ENCODE results near the gene KRTAP3-1. TPM values are rescaled to one million over a fixed set of nuclear protein-coding genes. Genes with fewer than 3 reads are reported as not detected.
A peak's percentile ranks its signal among the peaks of the same experiment; 100 is the strongest.
"Not testable (repeated sequence)": the region's sequence is repeated elsewhere in the genome, so short reads cannot be mapped to it uniquely, and the experiment has no call there.

The KRTAP3-1 gene
- total and polyA plus RNA-seq, 8 donors: not detected

DNA sequence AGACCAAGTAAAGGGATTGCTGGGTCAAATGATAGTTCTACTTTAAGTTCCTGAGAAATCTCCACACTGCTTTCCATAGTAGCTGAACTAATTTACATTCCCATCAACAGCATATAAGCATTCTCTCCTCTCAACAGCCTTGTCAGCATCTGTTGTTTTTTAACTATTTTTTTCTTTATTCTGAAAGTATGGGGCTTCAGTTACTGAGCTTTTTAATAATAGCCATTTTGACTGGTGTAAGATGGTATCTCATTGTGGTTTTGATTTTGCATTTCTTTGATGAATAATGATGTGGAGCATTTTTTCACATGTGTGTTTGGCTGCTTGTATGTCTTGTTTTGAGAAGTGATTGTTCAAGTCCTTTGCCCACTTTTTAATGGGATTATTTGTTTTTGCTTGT lies 43.6 kb upstream of the KRTAP3-1 start:
- Histone ChIP-seq H3K9me3 (peaks cover 0 to 4% (median 1%) of the 10 kb centered on the region in 4 donors), H3K4me3 (no peak overlapping the region), H3K27ac (no peak overlapping the region), H3K27me3 (peaks cover 0 to 34% (median 0%) of the 10 kb centered on the region in 3 donors), H3K4me1 (no peaks in the 10 kb centered on the region), H3K36me3 (no peaks in the 10 kb centered on the region)
- DNase-seq: no peak
- intact Hi-C loops (cut with DNase I; ENCODE audit: low total_unique reads): no loop called here
- TF ChIP-seq POLR2AphosphoS5 (IDR thresholded peaks at IDR 0.05): no peak
- TF ChIP-seq CTCF (IDR thresholded peaks at IDR 0.05): no peak
- TF ChIP-seq EP300 (IDR thresholded peaks at IDR 0.05): no peak
- no peak for TF ChIP-seq POLR2A (IDR thresholded peaks at IDR 0.05)

DNA sequence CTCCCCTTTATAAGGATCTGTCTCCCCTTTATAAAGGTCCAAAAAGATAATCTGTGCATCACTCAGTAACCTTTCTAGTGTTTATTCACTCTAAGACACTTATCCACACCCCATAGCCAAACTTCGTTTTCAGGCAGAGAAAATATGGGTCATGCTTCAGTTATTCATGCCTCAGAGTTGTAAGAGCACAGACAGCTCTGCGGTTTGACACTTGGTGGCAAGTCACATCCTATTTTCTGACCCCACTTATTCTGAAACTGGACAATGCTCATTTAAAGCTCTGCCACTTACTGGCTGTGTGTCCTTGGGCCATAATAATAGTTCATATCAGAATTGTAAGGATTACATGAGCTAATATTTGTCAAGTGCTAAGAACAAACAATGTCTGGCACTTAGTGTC lies 40.2 kb upstream of the KRTAP3-1 start:
- Histone ChIP-seq H3K9me3 (peaks cover 0 to 4% (median 0%) of the 10 kb centered on the region in 4 donors), H3K27me3 (peaks cover 0 to 42% (median 0%) of the 10 kb centered on the region in 3 donors), H3K27ac (no peak overlapping the region), H3K4me3 (no peak overlapping the region), H3K36me3 (no peaks in the 10 kb centered on the region), H3K4me1 (no peaks in the 10 kb centered on the region)
- 36 to 55% (median 44%) methylated on average over 2 of the region's 2 CpGs for WGBS, 5 donors
- no peak for DNase-seq
- intact Hi-C loops (cut with DNase I; ENCODE audit: low total_unique reads): no loop called here
- no peak for TF ChIP-seq POLR2A (IDR thresholded peaks at IDR 0.05)
- TF ChIP-seq CTCF (IDR thresholded peaks at IDR 0.05): no peak
- TF ChIP-seq EP300 (IDR thresholded peaks at IDR 0.05): no peak
- TF ChIP-seq POLR2AphosphoS5 (IDR thresholded peaks at IDR 0.05): no peak

GRCh38 chr17:41048441-41048840 lies 39.5 kb upstream of the KRTAP3-1 start:
- Histone ChIP-seq H3K4me1 (no peaks in the 10 kb centered on the region), H3K27me3 (peaks cover 0 to 39% (median 0%) of the 10 kb centered on the region in 3 donors), H3K4me3 (no peak overlapping the region), H3K36me3 (no peaks in the 10 kb centered on the region), H3K9me3 (peaks cover 0 to 6% (median 0%) of the 10 kb centered on the region in 4 donors), H3K27ac (no peak overlapping the region)
- intact Hi-C loops (cut with DNase I; ENCODE audit: low total_unique reads): no loop called here
- TF ChIP-seq POLR2A (IDR thresholded peaks at IDR 0.05) (no peak), CTCF (IDR thresholded peaks at IDR 0.05) (no peak), POLR2AphosphoS5 (IDR thresholded peaks at IDR 0.05) (no peak), EP300 (IDR thresholded peaks at IDR 0.05) (no peak)
- 55 to 68% (median 58%) methylated on average over 7 of the region's 7 CpGs for WGBS, 5 donors
- no peak for DNase-seq

DNA sequence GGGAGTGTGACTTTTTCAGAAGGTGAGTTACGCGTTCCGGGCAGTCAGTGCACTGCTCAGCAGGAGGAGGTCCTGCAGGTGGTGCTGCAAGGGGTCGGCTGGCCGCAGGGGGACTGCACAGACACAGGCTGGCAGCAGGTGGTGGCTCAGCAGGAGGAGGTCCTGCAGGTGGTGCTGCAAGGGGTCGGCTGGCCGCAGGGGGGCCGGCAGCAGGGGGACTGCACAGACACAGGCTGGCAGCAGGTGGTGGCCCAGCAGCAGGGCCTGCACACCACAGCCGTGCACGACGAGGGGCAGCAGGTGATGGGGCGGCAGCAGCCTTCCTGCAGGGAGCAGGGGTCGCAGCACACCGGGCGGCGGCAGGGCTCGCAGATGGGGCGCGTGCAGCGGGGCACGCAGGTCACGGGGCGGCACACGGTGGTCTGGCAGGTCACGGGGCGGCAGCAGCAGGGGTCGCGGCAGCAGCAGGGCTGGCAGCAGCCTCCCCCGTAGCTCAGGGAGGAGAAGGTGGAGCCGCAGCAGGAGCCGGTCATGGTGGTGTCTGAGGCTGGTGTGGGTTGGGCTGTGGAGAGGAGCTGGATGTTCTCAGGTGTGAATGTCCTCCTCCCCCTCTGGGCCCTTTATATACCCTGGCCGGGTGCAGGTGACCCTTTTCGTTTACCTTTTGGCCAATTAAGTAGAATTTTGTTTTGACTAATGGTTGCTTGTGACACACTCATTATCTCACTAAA lies 38.0 kb upstream of the KRTAP3-1 start, which contains the start of gene KRTAP2-1:
TSS of gene KRTAP2-1 (minus strand) at position 582 of the 731 bp plus-strand sequence. CDS start at position 533, 49 bp downstream.
- not testable (repeated sequence) for H3K4me1 ChIP-seq

DNA sequence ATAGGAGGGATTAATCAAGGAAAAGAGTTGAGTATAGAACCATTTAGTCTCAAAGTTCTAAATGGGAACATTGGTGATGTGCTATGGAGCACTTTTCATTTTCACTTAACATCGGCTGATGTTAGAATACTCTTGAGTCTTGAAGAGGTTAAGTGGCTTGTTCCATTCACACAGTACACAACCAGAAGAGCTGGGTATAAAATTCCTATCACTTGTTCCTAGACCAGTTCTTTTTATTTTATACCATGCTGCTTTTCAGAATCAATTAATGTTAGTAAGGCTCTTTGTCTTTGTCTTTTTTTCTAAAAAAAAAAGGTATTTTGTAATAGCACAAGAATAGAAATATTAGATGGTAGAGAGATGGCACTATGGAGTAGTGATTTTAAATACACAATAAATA lies 34.0 kb upstream of the KRTAP3-1 start:
- Histone ChIP-seq H3K4me1 (no peaks in the 10 kb centered on the region), H3K27ac (no peak overlapping the region), H3K36me3 (no peaks in the 10 kb centered on the region), H3K4me3 (no peak overlapping the region), H3K27me3 (peaks cover 0 to 26% (median 0%) of the 10 kb centered on the region in 3 donors), H3K9me3 (peaks cover 0 to 7% (median 0%) of the 10 kb centered on the region in 4 donors)
- TF ChIP-seq CTCF (IDR thresholded peaks at IDR 0.05) (no peak), POLR2A (IDR thresholded peaks at IDR 0.05) (no peak), EP300 (IDR thresholded peaks at IDR 0.05) (no peak), POLR2AphosphoS5 (IDR thresholded peaks at IDR 0.05) (no peak)
- intact Hi-C loops (cut with DNase I; ENCODE audit: low total_unique reads): no loop called here
- 96 to 100% (median 98%) methylated on average over 1 of the region's 1 CpG for WGBS, 5 donors
- no peak for DNase-seq

More for the DNA sequence above, 38.0 kb upstream of the KRTAP3-1 start, which contains the start of gene KRTAP2-1:
- H3K27ac ChIP-seq; intact Hi-C loops (cut with DNase I; ENCODE audit: low total_unique reads); DNase-seq; H3K9me3 ChIP-seq; H3K36me3 ChIP-seq; H3K4me3 ChIP-seq: not testable (repeated sequence)
- 41 to 54% (median 50%) methylated on average over 6 to 10 of the region's 33 CpGs for WGBS, 5 donors
- H3K27me3 ChIP-seq: peaks cover 0 to 39% (median 0%) of the 10 kb centered on the region in 3 donors

GRCh38 chr17:41040783-41041571 lies 32.0 kb upstream of the KRTAP3-1 start, which contains the start of gene KRTAP1-1:
TSS of gene KRTAP1-1 (minus strand) at chr17:41041450. CDS start at chr17:41041397, 53 bp downstream.
- H3K36me3 ChIP-seq; H3K4me1 ChIP-seq; H3K4me3 ChIP-seq; H3K27ac ChIP-seq; H3K9me3 ChIP-seq; intact Hi-C loops (cut with DNase I; ENCODE audit: low total_unique reads); H3K27me3 ChIP-seq: not testable (repeated sequence)
- 67 to 78% (median 73%) methylated on average over 3 to 14 of the region's 14 CpGs for WGBS, 5 donors
- peak in 1 of 2 donors; percentile 20 for DNase-seq
